Mesenchymal stem cell (in vitro differentiated cells and primary cell): Measurements from ENCODE around the gene ZNF865.
A peak's percentile ranks its signal among the peaks of the same experiment; 100 is the strongest.

ENCODE experiments used
- DNase-seq: peaks from one replicate; pipeline ENCODE4 v3.0.0-alpha.2; 2013
- H2AFZ ChIP-seq: one replicate; pipeline ENCODE4 v1.6.1; 2013; ENCODE audit warnings: low read depth, mild to moderate bottlenecking, control low read depth, inconsistent platforms, low read length, moderate library complexity
- H2AK5ac ChIP-seq: 2 replicates; pipeline ENCODE4 v1.6.1; 2013; ENCODE audit warnings: low read length, moderate library complexity, mild to moderate bottlenecking, inconsistent platforms; ENCODE audit not compliant: severe bottlenecking
- H2BK120ac ChIP-seq: one replicate; pipeline ENCODE4 v1.6.1; 2013; ENCODE audit warnings: low read depth, mild to moderate bottlenecking, inconsistent platforms, low read length, moderate library complexity
- H2BK12ac ChIP-seq, 2 experiments: one replicate each; pipeline ENCODE4 v1.6.1; 2013; ENCODE audit warnings: inconsistent platforms in 2 of 2, low read length in 2 of 2, mild to moderate bottlenecking in 2 of 2, moderate library complexity in 2 of 2, control low read depth in 1 of 2
- H2BK15ac ChIP-seq: one replicate; pipeline ENCODE4 v1.6.1; 2013; ENCODE audit warnings: mild to moderate bottlenecking, low read depth, inconsistent platforms; ENCODE audit not compliant: poor library complexity, severe bottlenecking
- H2BK5ac ChIP-seq: 2 replicates; pipeline ENCODE4 v1.6.1; 2013; ENCODE audit warnings: low read depth, mild to moderate bottlenecking, low read length, control low read depth, inconsistent platforms; ENCODE audit not compliant: poor library complexity, severe bottlenecking
- H3K14ac ChIP-seq, 2 experiments: one replicate each; pipeline ENCODE4 v1.6.1; 2013; ENCODE audit warnings: inconsistent platforms in 2 of 2, low read length in 2 of 2, control low read depth in 1 of 2, mild to moderate bottlenecking in 1 of 2, moderate library complexity in 1 of 2
- H3K18ac ChIP-seq, 2 experiments: one replicate each; pipeline ENCODE4 v1.6.1; 2013; ENCODE audit warnings: inconsistent platforms in 2 of 2, low read length in 2 of 2, control low read depth in 1 of 2, low read depth in 1 of 2, mild to moderate bottlenecking in 1 of 2
- H3K23ac ChIP-seq, 2 experiments: one replicate each; pipeline ENCODE4 v1.6.1; 2013; ENCODE audit warnings: inconsistent platforms in 2 of 2, low read length in 2 of 2, mild to moderate bottlenecking in 2 of 2, moderate library complexity in 2 of 2, control low read depth in 1 of 2
- H3K27ac ChIP-seq: 2 replicates; pipeline ENCODE4 v1.5.1; 2013; ENCODE audit warnings: mild to moderate bottlenecking, moderate library complexity, low read length, control low read depth, inconsistent platforms; ENCODE audit not compliant: poor library complexity, severe bottlenecking
- H3K27me3 ChIP-seq, 2 experiments: 2 replicates each; pipeline versions ENCODE4 v1.6.1 to v1.7.0; 2013; ENCODE audit warnings: low read length in 2 of 2, mild to moderate bottlenecking in 2 of 2, moderate library complexity in 2 of 2, control low read depth in 1 of 2, inconsistent platforms in 1 of 2; ENCODE audit not compliant: control insufficient read depth in 1 of 2, insufficient read depth in 1 of 2
- H3K36me3 ChIP-seq, 2 experiments: 2 replicates each; pipeline versions ENCODE4 v1.6.1 to v1.7.0; 2013; ENCODE audit warnings: low read length in 2 of 2, control low read depth in 1 of 2, inconsistent platforms in 1 of 2, low read depth in 1 of 2, mild to moderate bottlenecking in 1 of 2; ENCODE audit not compliant: insufficient read depth in 2 of 2, control insufficient read depth in 1 of 2
- H3K4ac ChIP-seq, 2 experiments: one replicate each; pipeline ENCODE4 v1.6.1; 2013; ENCODE audit warnings: inconsistent platforms in 2 of 2, low read length in 2 of 2, mild to moderate bottlenecking in 2 of 2, moderate library complexity in 2 of 2, control low read depth in 1 of 2, low read depth in 1 of 2
- H3K4me1 ChIP-seq: 2 replicates; pipeline ENCODE4 v1.6.1; 2013; ENCODE audit warnings: low read depth, low read length, control low read depth; ENCODE audit not compliant: control insufficient read depth, insufficient read depth
- H3K4me2 ChIP-seq: 2 replicates; pipeline ENCODE4 v1.6.1; 2013; ENCODE audit warnings: low read length, mild to moderate bottlenecking, inconsistent platforms; ENCODE audit not compliant: poor library complexity, severe bottlenecking
- H3K4me3 ChIP-seq, 2 experiments: 2 replicates each; pipeline versions ENCODE4 v1.5.1 to v1.7.0; 2013; ENCODE audit warnings: low read length in 2 of 2, mild to moderate bottlenecking in 2 of 2, control low read depth in 1 of 2, low read depth in 1 of 2; ENCODE audit not compliant: insufficient read depth in 1 of 2
- H3K79me1 ChIP-seq: replicated peaks from 2 replicates; pipeline ENCODE4 v1.6.1; 2013; ENCODE audit warnings: mild to moderate bottlenecking, control low read depth, low read length, inconsistent platforms; ENCODE audit not compliant: poor library complexity, severe bottlenecking
- H3K9ac ChIP-seq: 2 replicates; pipeline ENCODE4 v1.7.0; 2013; ENCODE audit warnings: mild to moderate bottlenecking, low read length, moderate library complexity
- H3K9me3 ChIP-seq: 2 replicates; pipeline ENCODE4 v1.7.0; 2013; ENCODE audit warnings: mild to moderate bottlenecking, low read length; ENCODE audit not compliant: control insufficient read depth
- H4K8ac ChIP-seq: one replicate; pipeline ENCODE4 v1.6.1; 2013; ENCODE audit warnings: inconsistent platforms, mild to moderate bottlenecking, low read length, moderate library complexity
- H4K91ac ChIP-seq: one replicate; pipeline ENCODE4 v1.6.1; 2013; ENCODE audit warnings: mild to moderate bottlenecking, low read length, inconsistent platforms
- WGBS: methylation state at CpG from one replicate; pipeline ENCODE4 v1.1.7; 2013; ENCODE audit warnings: mixed read lengths; 5-methylcytosine and 5-hydroxymethylcytosine counted together

Gene ZNF865

GRCh38 chr19:55611983-55612645 is 6.7 kb downstream of the ZNF865 start:
- H3K9ac ChIP-seq: no peak overlapping the region
- no peak overlapping the region for H3K4me3 ChIP-seq
- H3K27me3 ChIP-seq: no peaks in the 10 kb centered on the region
- peaks cover 49% of the 10 kb centered on the region for H3K79me1 ChIP-seq
- no peak overlapping the region for H3K4me2 ChIP-seq
- no peak overlapping the region for H2BK120ac ChIP-seq
- no peak overlapping the region for H3K14ac ChIP-seq
- no peak overlapping the region for H3K23ac ChIP-seq
- H2AK5ac ChIP-seq: no peak overlapping the region
- no peak overlapping the region for H3K4ac ChIP-seq
- H3K9me3 ChIP-seq: peaks cover 4% of the 10 kb centered on the region
- H3K27ac ChIP-seq: no peak overlapping the region
- peaks cover 5% of the 10 kb centered on the region for H3K4me1 ChIP-seq
- H2AFZ ChIP-seq: no peak overlapping the region
- no peak overlapping the region for H4K91ac ChIP-seq
- H3K36me3 ChIP-seq: peaks cover 46 to 71% of the 10 kb centered on the region in 2 experiments
- H2BK5ac ChIP-seq: no peak overlapping the region
- 100% methylated on average over 3 of the region's 3 CpGs for WGBS
- H4K8ac ChIP-seq: no peak overlapping the region
- H2BK15ac ChIP-seq: no peak overlapping the region
- no peak overlapping the region for H2BK12ac ChIP-seq
- no peak for DNase-seq
- H3K18ac ChIP-seq: no peak overlapping the region

- Histone ChIP-seq H2AK5ac (no peak overlapping the region), H3K27me3 (no peaks in the 10 kb centered on the region), H3K79me1 (peaks cover 49% of the 10 kb centered on the region), H3K23ac (no peak overlapping the region), H3K9me3 (peaks cover 4% of the 10 kb centered on the region), H3K14ac (no peak overlapping the region), H2BK15ac (no peak overlapping the region), H2BK12ac (no peak overlapping the region), H3K4ac (no peak overlapping the region), H2BK5ac (no peak overlapping the region), H4K8ac (no peak overlapping the region), H3K27ac (no peak overlapping the region), H3K4me1 (peaks cover 3% of the 10 kb centered on the region), H3K9ac (no peak overlapping the region), H2AFZ (no peak overlapping the region), H3K4me2 (no peak overlapping the region), H3K36me3 (peaks cover 46 to 79% of the 10 kb centered on the region in 2 experiments), H3K4me3 (no peak overlapping the region), H4K91ac (no peak overlapping the region), H3K18ac (no peak overlapping the region), H2BK120ac (no peak overlapping the region)
- 96% methylated on average over 24 of the region's 27 CpGs for WGBS
- no peak for DNase-seq
Observed at GRCh38 chr19:55613396-55613795, 7.9 kb downstream of the ZNF865 start.

GRCh38 chr19:55613930-55614710 is 8.7 kb downstream of the ZNF865 start:
- no peak for DNase-seq
- no peak overlapping the region for H3K9ac ChIP-seq
- no peak overlapping the region for H3K14ac ChIP-seq
- no peak overlapping the region for H3K4me2 ChIP-seq
- peaks cover 42 to 79% of the 10 kb centered on the region in 2 experiments for H3K36me3 ChIP-seq
- no peak overlapping the region for H2AK5ac ChIP-seq
- no peaks in the 10 kb centered on the region for H3K27me3 ChIP-seq
- no peak overlapping the region for H3K4me3 ChIP-seq
- no peak overlapping the region for H2BK15ac ChIP-seq
- no peak overlapping the region for H3K4ac ChIP-seq
- peaks cover 3% of the 10 kb centered on the region for H3K4me1 ChIP-seq
- H2AFZ ChIP-seq: no peak overlapping the region
- H3K9me3 ChIP-seq: peaks cover 4% of the 10 kb centered on the region
- H2BK5ac ChIP-seq: no peak overlapping the region
- no peak overlapping the region for H3K18ac ChIP-seq
- 96% methylated on average over 70 of the region's 75 CpGs for WGBS
- H2BK12ac ChIP-seq: no peak overlapping the region
- peaks cover 52% of the 10 kb centered on the region for H3K79me1 ChIP-seq
- H4K8ac ChIP-seq: no peak overlapping the region
- H2BK120ac ChIP-seq: no peak overlapping the region
- H3K23ac ChIP-seq: no peak overlapping the region
- H4K91ac ChIP-seq: no peak overlapping the region
- H3K27ac ChIP-seq: no peak overlapping the region

- peaks cover 1% of the 10 kb centered on the region for H3K9me3 ChIP-seq
- no peak overlapping the region for H3K27ac ChIP-seq
- H2AK5ac ChIP-seq: no peak overlapping the region
- H2BK12ac ChIP-seq: no peak overlapping the region
- H3K27me3 ChIP-seq: no peaks in the 10 kb centered on the region
- no peak overlapping the region for H3K4ac ChIP-seq
- H3K79me1 ChIP-seq: peaks cover 47% of the 10 kb centered on the region
- H2BK5ac ChIP-seq: peak overlapping the region; percentile 14
- H4K8ac ChIP-seq: no peak overlapping the region
- H3K4me3 ChIP-seq: no peak overlapping the region
- 98% methylated on average over 90 of the region's 98 CpGs for WGBS
- H4K91ac ChIP-seq: no peak overlapping the region
- H2AFZ ChIP-seq: no peak overlapping the region
- H3K18ac ChIP-seq: no peak overlapping the region
- H2BK120ac ChIP-seq: no peak overlapping the region
- H3K4me2 ChIP-seq: no peak overlapping the region
- no peak for DNase-seq
- H3K4me1 ChIP-seq: peaks cover 3% of the 10 kb centered on the region
- no peak overlapping the region for H3K9ac ChIP-seq
- peaks cover 34 to 72% of the 10 kb centered on the region in 2 experiments for H3K36me3 ChIP-seq
- no peak overlapping the region for H3K14ac ChIP-seq
- no peak overlapping the region for H2BK15ac ChIP-seq
- H3K23ac ChIP-seq: no peak overlapping the region
Observed at GRCh38 chr19:55614711-55615542, 9.5 kb downstream of the ZNF865 start.
